ENCODE data around the gene CHTOP. TPM values are rescaled to one million over a fixed set of nuclear protein-coding genes. Genes with fewer than 3 reads are reported as not detected.
"Not testable (repeated sequence)": the region's sequence is repeated elsewhere in the genome, so short reads cannot be mapped to it uniquely, and the experiment has no call there.

Gene CHTOP, protein sequence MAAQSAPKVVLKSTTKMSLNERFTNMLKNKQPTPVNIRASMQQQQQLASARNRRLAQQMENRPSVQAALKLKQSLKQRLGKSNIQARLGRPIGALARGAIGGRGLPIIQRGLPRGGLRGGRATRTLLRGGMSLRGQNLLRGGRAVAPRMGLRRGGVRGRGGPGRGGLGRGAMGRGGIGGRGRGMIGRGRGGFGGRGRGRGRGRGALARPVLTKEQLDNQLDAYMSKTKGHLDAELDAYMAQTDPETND
- total RNA-seq (10 to 100 TPM; 82.0 to 82.4 TPM), total RNA-seq (108 to 164 reads per million in 2 donors)

DNA sequence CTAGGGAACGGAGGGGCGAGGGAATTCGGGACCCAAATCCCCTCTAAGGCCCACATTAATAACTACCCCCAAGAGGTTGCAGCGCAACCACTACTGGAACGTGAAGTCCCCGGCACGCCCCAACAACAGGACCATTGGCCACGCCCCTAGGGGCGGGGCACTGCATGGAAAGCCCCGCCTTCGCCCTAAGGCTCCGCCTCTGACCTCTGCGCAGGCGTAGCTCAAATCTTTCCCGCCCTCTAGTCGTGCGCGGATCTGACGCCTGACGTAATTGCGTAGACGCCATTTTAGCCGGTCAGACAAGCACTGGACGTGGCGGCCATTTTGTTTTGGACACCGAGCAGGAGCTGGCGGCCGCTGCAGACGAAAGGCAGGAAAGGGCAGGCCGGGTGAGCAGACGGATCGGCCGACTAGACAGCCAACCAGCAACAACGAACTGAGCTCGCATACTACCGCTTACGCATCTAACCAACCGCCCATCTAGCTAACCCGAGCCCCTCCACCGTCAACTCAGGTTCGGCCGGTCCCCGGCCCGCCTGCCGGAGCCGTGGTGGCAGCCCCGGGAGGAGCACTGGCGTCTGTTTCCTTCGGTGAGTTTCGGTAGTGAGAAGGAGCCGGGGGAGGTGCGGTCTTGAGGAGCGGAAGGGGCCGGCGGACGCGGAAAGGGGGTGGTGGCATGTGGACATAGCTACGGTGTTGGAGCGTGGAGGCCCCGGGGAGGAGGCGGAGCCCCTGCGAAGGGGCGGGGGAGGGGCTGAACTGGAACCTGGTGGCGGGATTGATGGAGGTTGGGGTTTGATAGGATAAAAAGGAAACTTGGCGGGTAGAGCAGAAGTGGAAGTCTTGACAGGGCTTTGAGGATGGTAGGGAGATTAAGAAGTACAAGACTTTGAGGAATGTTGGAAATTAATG, at the start of gene CHTOP:
Gene CHTOP (plus strand): TSS at position 313 of the 912 bp plus-strand sequence. CDS start 2,523 bp downstream, outside the sequence.
- peak; percentile 84 to 94 (median 92) for DNase-seq
- H3K9me3 ChIP-seq (ENCODE audit: control insufficient read depth, low read length, poor library complexity, severe bottlenecking) = no peaks in the 10 kb centered on the region
- Mint-ChIP-seq H3K36me3 (ENCODE audit: low read depth) (peaks cover 10% of the 10 kb centered on the region), H3K4me1 (peaks cover 41% of the 10 kb centered on the region), H3K27me3 (no peaks in the 10 kb centered on the region), H3K27ac (peak within 1 kb of the TSS; percentile 98), H3K4me3 (peak within 1 kb of the TSS; percentile 99)
- ATAC-seq = peak; percentile 89

DNA sequence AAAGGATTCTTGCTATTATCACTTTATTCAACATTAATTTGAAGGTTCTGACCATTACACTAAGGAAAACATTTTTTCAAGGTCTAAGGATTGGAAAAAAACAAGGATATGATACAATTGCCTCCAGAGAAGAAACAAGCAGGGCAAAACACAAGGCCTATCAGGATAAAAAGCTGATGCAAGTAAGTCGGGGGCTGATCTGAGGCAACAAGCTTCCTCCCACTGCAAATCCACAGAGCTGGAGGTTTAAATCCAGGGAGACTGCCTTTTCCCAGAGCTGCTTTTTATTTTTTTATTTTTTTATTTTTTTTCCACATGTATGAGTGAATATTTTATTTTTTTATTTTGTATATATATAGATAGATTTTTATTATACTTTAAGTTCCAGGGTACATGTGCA, 48.9 kb upstream of the CHTOP start:
- H3K4me3 Mint-ChIP-seq = no peak overlapping the region
- no peak for ATAC-seq
- DNase-seq = no peak
- H3K9me3 ChIP-seq (ENCODE audit: control insufficient read depth, low read length, poor library complexity, severe bottlenecking) = no peaks in the 10 kb centered on the region
- H3K4me1 Mint-ChIP-seq = no peaks in the 10 kb centered on the region
- no peak overlapping the region for H3K27ac Mint-ChIP-seq
- H3K27me3 Mint-ChIP-seq = peaks cover 6% of the 10 kb centered on the region
- H3K36me3 Mint-ChIP-seq (ENCODE audit: low read depth) = no peaks in the 10 kb centered on the region

DNA sequence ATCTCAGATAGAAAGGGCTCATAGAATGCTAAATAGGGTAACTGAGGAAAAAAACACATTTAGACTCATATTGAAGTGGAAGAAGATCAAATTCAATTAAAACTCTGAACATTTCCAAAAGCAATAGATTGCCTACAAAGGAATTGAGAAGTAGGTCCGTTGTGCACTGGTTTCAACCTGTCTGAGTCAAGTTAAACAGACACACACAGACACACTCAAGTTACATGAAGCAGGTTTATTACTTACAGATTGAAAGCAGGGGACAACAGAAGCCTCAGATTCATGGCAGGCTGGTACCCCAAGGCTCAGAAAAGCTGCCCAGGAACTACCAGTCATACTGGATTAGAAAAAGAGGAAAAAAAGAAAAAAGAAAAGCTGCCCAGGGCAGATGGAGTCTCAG, 47.5 kb upstream of the CHTOP start:
- peak overlapping the region; percentile 32 for H3K27ac Mint-ChIP-seq
- ATAC-seq = no peak

DNA sequence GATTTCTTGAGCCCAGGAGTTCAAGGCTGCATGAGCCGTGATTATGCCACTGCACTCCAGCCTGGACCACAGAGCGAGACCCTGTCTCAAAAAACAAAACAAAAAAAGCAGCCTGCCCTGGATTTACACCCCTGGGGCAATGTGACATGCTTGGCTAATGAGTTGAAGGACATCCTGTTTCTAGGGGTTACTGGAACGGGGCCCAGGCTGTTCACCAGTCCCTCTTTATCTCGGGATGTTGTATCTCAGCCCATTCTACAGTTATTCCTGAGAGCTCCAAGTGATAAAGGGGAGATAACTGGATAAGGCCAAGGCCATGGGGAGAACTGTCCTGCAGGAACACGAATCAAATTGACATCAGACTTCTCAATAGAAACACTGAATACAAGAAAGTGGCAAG, 46.6 kb upstream of the CHTOP start:
- Mint-ChIP-seq H3K27ac (no peak overlapping the region), H3K27me3 (peaks cover 6% of the 10 kb centered on the region), H3K4me1 (no peaks in the 10 kb centered on the region), H3K36me3 (ENCODE audit: low read depth) (no peaks in the 10 kb centered on the region), H3K4me3 (no peak overlapping the region)
- DNase-seq = no peak
- no peak for ATAC-seq
- no peaks in the 10 kb centered on the region for H3K9me3 ChIP-seq (ENCODE audit: control insufficient read depth, low read length, poor library complexity, severe bottlenecking)

More for the DNA sequence above, 47.5 kb upstream of the CHTOP start:
- peaks cover 6% of the 10 kb centered on the region for H3K27me3 Mint-ChIP-seq
- no peak overlapping the region for H3K4me3 Mint-ChIP-seq
- no peaks in the 10 kb centered on the region for H3K9me3 ChIP-seq (ENCODE audit: control insufficient read depth, low read length, poor library complexity, severe bottlenecking)
- no peaks in the 10 kb centered on the region for H3K36me3 Mint-ChIP-seq (ENCODE audit: low read depth)
- no peak for DNase-seq
- H3K4me1 Mint-ChIP-seq = no peaks in the 10 kb centered on the region

GRCh38 chr1:153588033-153588432, 45.8 kb upstream of the CHTOP start:
- DNase-seq; H3K4me1 Mint-ChIP-seq; ATAC-seq; H3K27me3 Mint-ChIP-seq; H3K27ac Mint-ChIP-seq; H3K9me3 ChIP-seq (ENCODE audit: control insufficient read depth, low read length, poor library complexity, severe bottlenecking); H3K4me3 Mint-ChIP-seq; H3K36me3 Mint-ChIP-seq (ENCODE audit: low read depth): not testable (repeated sequence)

- DNase-seq = no peak
- no peaks in the 10 kb centered on the region for H3K36me3 Mint-ChIP-seq (ENCODE audit: low read depth)
- H3K4me3 Mint-ChIP-seq = no peak overlapping the region
- H3K9me3 ChIP-seq (ENCODE audit: control insufficient read depth, low read length, poor library complexity, severe bottlenecking) = no peaks in the 10 kb centered on the region
- no peak overlapping the region for H3K27ac Mint-ChIP-seq
- ATAC-seq = no peak
- no peaks in the 10 kb centered on the region for H3K4me1 Mint-ChIP-seq
- peaks cover 6% of the 10 kb centered on the region for H3K27me3 Mint-ChIP-seq
Measured at GRCh38 chr1:153588482-153588881, 45.4 kb upstream of the CHTOP start.

DNA sequence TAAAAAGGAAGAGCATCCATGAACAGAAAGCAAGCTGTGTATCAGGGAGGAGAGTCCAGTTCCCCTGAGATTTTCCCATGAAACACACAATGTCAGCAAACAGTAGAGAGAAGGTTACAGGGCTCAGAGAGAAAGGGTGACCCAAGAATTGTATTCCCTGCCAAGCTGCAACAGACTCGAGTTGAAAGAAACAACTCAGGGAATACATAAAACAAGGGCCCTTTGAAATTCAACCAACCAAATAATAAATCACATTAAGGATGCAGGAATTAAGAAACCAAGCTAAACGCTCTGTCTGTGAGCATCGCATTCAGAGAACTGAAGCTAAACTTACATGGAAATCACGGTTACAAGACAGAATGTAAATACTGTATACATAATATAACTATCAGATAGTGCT, 41.1 kb upstream of the CHTOP start:
- H3K9me3 ChIP-seq (ENCODE audit: control insufficient read depth, low read length, poor library complexity, severe bottlenecking) = no peaks in the 10 kb centered on the region
- Mint-ChIP-seq H3K4me3 (no peak overlapping the region), H3K4me1 (peaks cover 16% of the 10 kb centered on the region), H3K36me3 (ENCODE audit: low read depth) (peaks cover 2% of the 10 kb centered on the region), H3K27me3 (no peaks in the 10 kb centered on the region), H3K27ac (no peak overlapping the region)
- DNase-seq (no peak), ATAC-seq (no peak)

- ATAC-seq = peak; percentile 59
- Mint-ChIP-seq H3K27ac (peak overlapping the region; percentile 81), H3K4me1 (peaks cover 24% of the 10 kb centered on the region), H3K4me3 (peak overlapping the region; percentile 5), H3K36me3 (ENCODE audit: low read depth) (peaks cover 2% of the 10 kb centered on the region), H3K27me3 (no peaks in the 10 kb centered on the region)
- no peaks in the 10 kb centered on the region for H3K9me3 ChIP-seq (ENCODE audit: control insufficient read depth, low read length, poor library complexity, severe bottlenecking)
- DNase-seq = no peak
Measured at GRCh38 chr1:153597206-153597605, 36.7 kb upstream of the CHTOP start.

DNA sequence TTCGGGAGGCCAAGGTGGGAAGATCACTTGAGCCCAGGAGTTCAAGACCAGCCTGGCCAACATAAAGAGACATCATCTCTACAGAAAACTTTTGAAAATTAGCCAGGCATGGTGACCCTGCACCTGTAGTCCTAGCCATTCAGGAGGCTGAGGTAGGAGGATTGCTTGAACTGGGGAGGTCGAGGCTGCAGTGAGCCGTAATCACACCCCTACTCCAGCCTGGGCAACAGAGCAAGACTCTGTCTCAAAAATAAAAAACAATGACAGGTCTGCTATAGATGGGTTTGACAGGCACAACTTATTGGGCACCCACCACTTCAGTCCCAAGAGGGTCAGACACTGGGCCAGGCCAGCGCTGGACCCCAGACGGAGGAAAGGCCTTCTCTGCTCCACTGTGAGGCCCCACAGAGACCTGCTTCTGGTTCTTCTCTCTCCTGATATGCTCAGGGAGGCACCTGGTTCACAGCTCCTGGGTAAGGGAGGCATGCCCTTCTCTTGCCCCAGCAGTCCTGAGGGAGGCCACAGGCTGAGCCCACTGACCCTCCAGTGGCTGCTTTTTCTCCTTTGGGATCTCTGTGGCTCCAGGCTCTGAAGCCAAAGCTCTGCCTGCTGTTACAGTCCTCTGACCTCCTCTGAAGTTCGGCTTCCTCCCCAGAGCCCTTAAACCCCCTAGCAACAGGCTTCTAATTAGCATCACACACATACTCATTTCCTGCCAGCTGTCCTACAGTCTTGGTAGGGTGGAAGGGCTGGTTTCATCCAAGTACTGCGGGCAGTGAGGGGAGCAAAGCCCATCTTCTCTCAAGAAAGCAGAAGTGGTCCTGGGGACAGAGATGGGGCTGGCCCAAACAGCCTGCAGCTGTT, 35.3 kb upstream of the CHTOP start:
- H3K4me1 Mint-ChIP-seq = peaks cover 27% of the 10 kb centered on the region

GRCh38 chr1:153599847-153600246, 34.0 kb upstream of the CHTOP start:
- H3K4me1 Mint-ChIP-seq = peaks cover 27% of the 10 kb centered on the region
- ATAC-seq (no peak), DNase-seq (no peak)
- H3K9me3 ChIP-seq (ENCODE audit: control insufficient read depth, low read length, poor library complexity, severe bottlenecking) = no peaks in the 10 kb centered on the region
- H3K36me3 Mint-ChIP-seq (ENCODE audit: low read depth) = peaks cover 2% of the 10 kb centered on the region
- H3K27me3 Mint-ChIP-seq = no peaks in the 10 kb centered on the region
- no peak overlapping the region for H3K4me3 Mint-ChIP-seq
- peak overlapping the region; percentile 2 for H3K27ac Mint-ChIP-seq

More for the DNA sequence above, 35.3 kb upstream of the CHTOP start:
- no peaks in the 10 kb centered on the region for H3K27me3 Mint-ChIP-seq
- no peak overlapping the region for H3K4me3 Mint-ChIP-seq
- DNase-seq (no peak), ATAC-seq (peak; percentile 89)
- H3K27ac Mint-ChIP-seq = peak overlapping the region; percentile 81
- H3K9me3 ChIP-seq (ENCODE audit: control insufficient read depth, low read length, poor library complexity, severe bottlenecking) = no peaks in the 10 kb centered on the region
- peaks cover 2% of the 10 kb centered on the region for H3K36me3 Mint-ChIP-seq (ENCODE audit: low read depth)

DNA sequence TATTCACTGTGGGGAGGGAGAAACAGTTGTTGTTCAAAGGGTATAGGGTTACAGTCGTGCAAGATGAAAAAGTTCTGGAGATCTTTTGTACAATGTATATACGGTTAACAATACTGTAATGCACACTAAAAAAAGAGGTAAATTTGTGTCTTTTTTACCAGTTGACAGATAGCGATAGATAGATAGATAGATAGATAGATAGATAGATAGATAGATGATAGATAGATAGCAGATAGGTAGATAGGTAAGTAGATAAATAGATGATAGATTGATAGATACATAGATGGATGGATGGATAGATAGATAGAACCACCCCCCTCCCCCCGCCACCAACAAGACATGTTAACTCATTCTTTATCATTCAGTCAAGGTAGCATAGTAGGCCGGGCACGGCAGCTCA, 31.1 kb upstream of the CHTOP start:
- H3K27me3 Mint-ChIP-seq = no peaks in the 10 kb centered on the region
- no peaks in the 10 kb centered on the region for H3K9me3 ChIP-seq (ENCODE audit: control insufficient read depth, low read length, poor library complexity, severe bottlenecking)
- H3K4me3 Mint-ChIP-seq = no peak overlapping the region
- DNase-seq = no peak
- no peak overlapping the region for H3K27ac Mint-ChIP-seq
- no peaks in the 10 kb centered on the region for H3K36me3 Mint-ChIP-seq (ENCODE audit: low read depth)
- peaks cover 12% of the 10 kb centered on the region for H3K4me1 Mint-ChIP-seq
- no peak for ATAC-seq

GRCh38 chr1:153606194-153606593, 27.7 kb upstream of the CHTOP start:
- no peaks in the 10 kb centered on the region for H3K36me3 Mint-ChIP-seq (ENCODE audit: low read depth)

DNA sequence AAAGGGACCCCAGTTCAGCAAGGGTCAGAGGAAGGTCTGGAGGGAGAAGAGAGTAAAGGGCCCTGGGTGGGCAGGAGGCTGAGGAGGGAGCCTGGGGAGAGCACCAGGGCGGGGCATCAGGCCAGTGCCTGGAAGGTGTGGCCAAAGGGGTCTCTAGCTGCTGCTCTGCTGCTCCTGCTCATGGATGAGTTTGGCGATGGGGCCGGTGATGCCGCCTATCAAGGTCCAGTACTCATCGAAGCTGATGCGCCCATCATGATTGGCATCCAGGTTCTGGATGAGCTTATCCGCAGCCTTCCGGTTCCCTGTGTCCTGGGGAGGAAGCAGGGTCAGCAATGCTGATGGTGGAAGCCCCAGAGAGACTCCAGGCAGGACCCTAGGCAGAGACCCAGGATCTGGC, 26.5 kb upstream of the CHTOP start:
- ATAC-seq (no peak), DNase-seq (no peak)
- no peaks in the 10 kb centered on the region for H3K36me3 Mint-ChIP-seq (ENCODE audit: low read depth)
- H3K27me3 Mint-ChIP-seq = peaks cover 13% of the 10 kb centered on the region
- no peaks in the 10 kb centered on the region for H3K9me3 ChIP-seq (ENCODE audit: control insufficient read depth, low read length, poor library complexity, severe bottlenecking)
- peaks cover 8% of the 10 kb centered on the region for H3K4me1 Mint-ChIP-seq
- no peak overlapping the region for H3K4me3 Mint-ChIP-seq
- H3K27ac Mint-ChIP-seq = no peak overlapping the region

More at GRCh38 chr1:153606194-153606593, 27.7 kb upstream of the CHTOP start:
- H3K9me3 ChIP-seq (ENCODE audit: control insufficient read depth, low read length, poor library complexity, severe bottlenecking) = no peaks in the 10 kb centered on the region
- Mint-ChIP-seq H3K27me3 (peaks cover under 1% of the 10 kb centered on the region), H3K4me1 (peaks cover 4% of the 10 kb centered on the region), H3K4me3 (no peak overlapping the region), H3K27ac (no peak overlapping the region)
- no peak for DNase-seq
- no peak for ATAC-seq
